Osteoblast (primary cell): ENCODE measurements around the gene FOSL2. TPM values are rescaled to one million over a fixed set of nuclear protein-coding genes. Genes with fewer than 3 reads are reported as not detected.

Experiments
- DNase-seq: peaks from one replicate; pipeline ENCODE4 v3.0.0; 2011; ENCODE audit warnings: low spot score, mixed read lengths; ENCODE audit not compliant: insufficient read length; ENCODE audit errors: missing footprints
- H2AFZ ChIP-seq: 2 replicates; pipeline ENCODE4 v1.6.0; 2011; ENCODE audit warnings: mild to moderate bottlenecking, low read length
- H3K27ac ChIP-seq: 2 replicates; pipeline ENCODE4 v1.5.1; 2011; ENCODE audit warnings: mild to moderate bottlenecking, low read depth, low read length, moderate library complexity
- H3K27me3 ChIP-seq: 2 replicates; pipeline ENCODE4 v1.6.0; 2012; ENCODE audit warnings: mild to moderate bottlenecking, control low read depth, inconsistent platforms, low read length, moderate library complexity; ENCODE audit not compliant: insufficient read depth
- H3K36me3 ChIP-seq: 2 replicates; pipeline ENCODE4 v1.5.1; 2011; ENCODE audit warnings: mild to moderate bottlenecking, low read length, control low read depth, moderate library complexity; ENCODE audit not compliant: insufficient read depth
- H3K4me1 ChIP-seq: 2 replicates; pipeline ENCODE4 v1.5.1; 2011; ENCODE audit warnings: mild to moderate bottlenecking, low read length, control low read depth, moderate library complexity; ENCODE audit not compliant: insufficient read depth
- H3K4me2 ChIP-seq: 2 replicates; pipeline ENCODE4 v1.6.0; 2011; ENCODE audit warnings: mild to moderate bottlenecking, low read length; ENCODE audit not compliant: insufficient read depth
- H3K4me3 ChIP-seq: fragments of 200-600 bp; sonication (generic); 3 replicates; pipeline ENCODE4 v1.5.1; 2012; ENCODE audit warnings: mild to moderate bottlenecking, low read length, inconsistent platforms; ENCODE audit not compliant: insufficient read depth
- H3K79me2 ChIP-seq: 2 replicates; pipeline ENCODE4 v1.6.0; 2012; ENCODE audit warnings: mild to moderate bottlenecking, low read length, control low read depth, inconsistent platforms; ENCODE audit not compliant: insufficient read depth
- H3K9me3 ChIP-seq: 2 replicates; pipeline ENCODE4 v1.5.1; 2011; ENCODE audit warnings: low read depth, low read length, control low read depth
- H4K20me1 ChIP-seq: 2 replicates; pipeline ENCODE4 v1.6.0; 2012; ENCODE audit warnings: mild to moderate bottlenecking, low read length, control low read depth; ENCODE audit not compliant: insufficient read depth
- total RNA-seq: library from RNA; depleted of rRNA; stranded (reverse); fragments of >200 nt; gene quantifications from 2 replicates; pipeline ENCODE4 v1.2.3, GENCODE V29; 2012
- TF ChIP-seq, protein P1 (sequence below): IDR thresholded peaks from 2 replicates; pipeline ENCODE4 v1.5.1; 2011; ENCODE audit warnings: mild to moderate bottlenecking, low read depth, low read length, moderate library complexity; ENCODE audit errors: extremely low read depth

FOSL2 gene
- total RNA-seq, 1 donor, result 86.9 TPM

- peak; percentile 99 for DNase-seq
- Histone ChIP-seq H2AFZ (peak overlapping the region; percentile 86), H3K4me1 (peaks cover 44% of the 10 kb centered on the region), H3K9me3 (no peaks in the 10 kb centered on the region), H4K20me1 (no peaks in the 10 kb centered on the region), H3K27me3 (no peaks in the 10 kb centered on the region), H3K36me3 (no peaks in the 10 kb centered on the region), H3K27ac (peak overlapping the region; percentile 91), H3K4me2 (no peak overlapping the region), H3K79me2 (no peaks in the 10 kb centered on the region), H3K4me3 (no peak overlapping the region)
- TF ChIP-seq, protein P1, sequence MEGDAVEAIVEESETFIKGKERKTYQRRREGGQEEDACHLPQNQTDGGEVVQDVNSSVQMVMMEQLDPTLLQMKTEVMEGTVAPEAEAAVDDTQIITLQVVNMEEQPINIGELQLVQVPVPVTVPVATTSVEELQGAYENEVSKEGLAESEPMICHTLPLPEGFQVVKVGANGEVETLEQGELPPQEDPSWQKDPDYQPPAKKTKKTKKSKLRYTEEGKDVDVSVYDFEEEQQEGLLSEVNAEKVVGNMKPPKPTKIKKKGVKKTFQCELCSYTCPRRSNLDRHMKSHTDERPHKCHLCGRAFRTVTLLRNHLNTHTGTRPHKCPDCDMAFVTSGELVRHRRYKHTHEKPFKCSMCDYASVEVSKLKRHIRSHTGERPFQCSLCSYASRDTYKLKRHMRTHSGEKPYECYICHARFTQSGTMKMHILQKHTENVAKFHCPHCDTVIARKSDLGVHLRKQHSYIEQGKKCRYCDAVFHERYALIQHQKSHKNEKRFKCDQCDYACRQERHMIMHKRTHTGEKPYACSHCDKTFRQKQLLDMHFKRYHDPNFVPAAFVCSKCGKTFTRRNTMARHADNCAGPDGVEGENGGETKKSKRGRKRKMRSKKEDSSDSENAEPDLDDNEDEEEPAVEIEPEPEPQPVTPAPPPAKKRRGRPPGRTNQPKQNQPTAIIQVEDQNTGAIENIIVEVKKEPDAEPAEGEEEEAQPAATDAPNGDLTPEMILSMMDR, result no peak
These were observed 36.4 kb upstream of the FOSL2 start for GRCh38 chr2:28356095-28356911.

GRCh38 chr2:28357055-28357454 lies 35.6 kb upstream of the FOSL2 start:
- Histone ChIP-seq H3K4me3 (no peak overlapping the region), H3K4me2 (no peak overlapping the region), H3K79me2 (no peaks in the 10 kb centered on the region), H3K27ac (peak overlapping the region; percentile 91), H3K4me1 (peaks cover 44% of the 10 kb centered on the region), H2AFZ (peak overlapping the region; percentile 86), H3K36me3 (no peaks in the 10 kb centered on the region), H4K20me1 (no peaks in the 10 kb centered on the region), H3K9me3 (no peaks in the 10 kb centered on the region), H3K27me3 (no peaks in the 10 kb centered on the region)
- TF ChIP-seq, protein P1, result no peak
- DNase-seq, result no peak

- H3K27me3 ChIP-seq, result no peaks in the 10 kb centered on the region
- H2AFZ ChIP-seq, result peak overlapping the region; percentile 26
- no peak overlapping the region for H3K4me2 ChIP-seq
- no peaks in the 10 kb centered on the region for H4K20me1 ChIP-seq
- peak; percentile 80 for DNase-seq
- no peaks in the 10 kb centered on the region for H3K36me3 ChIP-seq
- peak overlapping the region; percentile 67 for H3K27ac ChIP-seq
- peaks cover 44% of the 10 kb centered on the region for H3K4me1 ChIP-seq
- H3K9me3 ChIP-seq, result no peaks in the 10 kb centered on the region
- no peaks in the 10 kb centered on the region for H3K79me2 ChIP-seq
- TF ChIP-seq, protein P1, result no peak
- no peak overlapping the region for H3K4me3 ChIP-seq
These were observed 34.5 kb upstream of the FOSL2 start for GRCh38 chr2:28357948-28358667.

- H3K27me3 ChIP-seq, result no peaks in the 10 kb centered on the region
- DNase-seq, result peak; percentile 72
- peak overlapping the region; percentile 67 for H3K27ac ChIP-seq
- peaks cover 44% of the 10 kb centered on the region for H3K4me1 ChIP-seq
- no peak overlapping the region for H3K4me2 ChIP-seq
- no peaks in the 10 kb centered on the region for H3K9me3 ChIP-seq
- TF ChIP-seq, protein P1, result no peak
- H2AFZ ChIP-seq, result peak overlapping the region; percentile 26
- no peaks in the 10 kb centered on the region for H4K20me1 ChIP-seq
- H3K4me3 ChIP-seq, result no peak overlapping the region
- no peaks in the 10 kb centered on the region for H3K36me3 ChIP-seq
- H3K79me2 ChIP-seq, result no peaks in the 10 kb centered on the region
These were observed 33.9 kb upstream of the FOSL2 start for GRCh38 chr2:28358668-28359201.
